ENCODE measurements around the gene IFT81. TPM values are rescaled to one million over a fixed set of nuclear protein-coding genes. Genes with fewer than 3 reads are reported as not detected.

The IFT81 gene
- total RNA-seq, 1 donor from 2014 or later: 7.3 TPM

- Histone ChIP-seq H3K4me3 (no peak overlapping the region), H3K36me3 (peaks cover 24% of the 10 kb centered on the region)
- intact Hi-C loops (cut with DNase I): no loop called here
These were observed 72.8 kb downstream of the IFT81 start for GRCh38 chr12:110197003-110197402.

GRCh38 chr12:110198386-110198785 lies 74.2 kb downstream of the IFT81 start:
- DNase-seq (no peak), ATAC-seq (no peak)
- Histone ChIP-seq H3K27me3 (no peaks in the 10 kb centered on the region), H3K4me1 (no peaks in the 10 kb centered on the region), H3K4me3 (no peak overlapping the region), H3K9me3 (no peaks in the 10 kb centered on the region), H3K27ac (no peak overlapping the region), H3K36me3 (peaks cover 13% of the 10 kb centered on the region)
- intact Hi-C loops (cut with DNase I): no loop called here
- no peak for TF ChIP-seq CTCF (IDR thresholded peaks at IDR 0.05)

More at GRCh38 chr12:110197003-110197402, 72.8 kb downstream of the IFT81 start:
- TF ChIP-seq CTCF (IDR thresholded peaks at IDR 0.05): no peak
- Histone ChIP-seq H3K9me3 (no peaks in the 10 kb centered on the region), H3K27ac (no peak overlapping the region), H3K27me3 (no peaks in the 10 kb centered on the region), H3K4me1 (no peaks in the 10 kb centered on the region)
- no peak for DNase-seq
- ATAC-seq: no peak

- H3K36me3 ChIP-seq: peaks cover 13% of the 10 kb centered on the region
- no peak for TF ChIP-seq CTCF (IDR thresholded peaks at IDR 0.05)
- DNase-seq: no peak
These were observed 75.4 kb downstream of the IFT81 start for GRCh38 chr12:110199339-110200123.

GRCh38 chr12:110200124-110200417 lies 75.9 kb downstream of the IFT81 start:
- intact Hi-C loops (cut with DNase I): no loop called here
- no peak for ATAC-seq
- no peak overlapping the region for H3K27ac ChIP-seq
- no peak for TF ChIP-seq CTCF (IDR thresholded peaks at IDR 0.05)
- H3K36me3 ChIP-seq: peaks cover 18% of the 10 kb centered on the region
- H3K27me3 ChIP-seq: no peaks in the 10 kb centered on the region
- H3K9me3 ChIP-seq: no peaks in the 10 kb centered on the region
- H3K4me3 ChIP-seq: no peak overlapping the region
- DNase-seq: no peak
- no peaks in the 10 kb centered on the region for H3K4me1 ChIP-seq

More at GRCh38 chr12:110199339-110200123, 75.4 kb downstream of the IFT81 start:
- ATAC-seq: no peak
- intact Hi-C loops (cut with DNase I): no loop called here
- Histone ChIP-seq H3K4me3 (no peak overlapping the region), H3K27ac (no peak overlapping the region), H3K9me3 (no peaks in the 10 kb centered on the region), H3K4me1 (no peaks in the 10 kb centered on the region), H3K27me3 (no peaks in the 10 kb centered on the region)

GRCh38 chr12:110201995-110202394 lies 77.8 kb downstream of the IFT81 start:
- Histone ChIP-seq H3K4me1 (no peaks in the 10 kb centered on the region), H3K9me3 (no peaks in the 10 kb centered on the region), H3K4me3 (no peak overlapping the region), H3K27me3 (no peaks in the 10 kb centered on the region), H3K36me3 (peaks cover 29% of the 10 kb centered on the region), H3K27ac (no peak overlapping the region)
- intact Hi-C loops (cut with DNase I): no loop called here
- no peak for DNase-seq
- no peak for ATAC-seq
- no peak for TF ChIP-seq CTCF (IDR thresholded peaks at IDR 0.05)

Data from upper lobe of right lung (tissue), 1 donor.